ENCODE data around the gene MEGF9. TPM values are rescaled to one million over a fixed set of nuclear protein-coding genes. Genes with fewer than 3 reads are reported as not detected.
"Not testable (repeated sequence)": the region's sequence is repeated elsewhere in the genome, so short reads cannot be mapped to it uniquely, and the experiment has no call there.

Gene MEGF9
- total RNA-seq, 1 donor from 2014 or later = 2.6 TPM

GRCh38 chr9:120555839-120556238 is 158.4 kb downstream of the MEGF9 start:
- H3K27me3 Mint-ChIP-seq (ENCODE audit: unreplicated experiment) = peaks cover 2% of the 10 kb centered on the region
- TF ChIP-seq, protein P1, sequence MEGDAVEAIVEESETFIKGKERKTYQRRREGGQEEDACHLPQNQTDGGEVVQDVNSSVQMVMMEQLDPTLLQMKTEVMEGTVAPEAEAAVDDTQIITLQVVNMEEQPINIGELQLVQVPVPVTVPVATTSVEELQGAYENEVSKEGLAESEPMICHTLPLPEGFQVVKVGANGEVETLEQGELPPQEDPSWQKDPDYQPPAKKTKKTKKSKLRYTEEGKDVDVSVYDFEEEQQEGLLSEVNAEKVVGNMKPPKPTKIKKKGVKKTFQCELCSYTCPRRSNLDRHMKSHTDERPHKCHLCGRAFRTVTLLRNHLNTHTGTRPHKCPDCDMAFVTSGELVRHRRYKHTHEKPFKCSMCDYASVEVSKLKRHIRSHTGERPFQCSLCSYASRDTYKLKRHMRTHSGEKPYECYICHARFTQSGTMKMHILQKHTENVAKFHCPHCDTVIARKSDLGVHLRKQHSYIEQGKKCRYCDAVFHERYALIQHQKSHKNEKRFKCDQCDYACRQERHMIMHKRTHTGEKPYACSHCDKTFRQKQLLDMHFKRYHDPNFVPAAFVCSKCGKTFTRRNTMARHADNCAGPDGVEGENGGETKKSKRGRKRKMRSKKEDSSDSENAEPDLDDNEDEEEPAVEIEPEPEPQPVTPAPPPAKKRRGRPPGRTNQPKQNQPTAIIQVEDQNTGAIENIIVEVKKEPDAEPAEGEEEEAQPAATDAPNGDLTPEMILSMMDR (IDR thresholded peaks at IDR 0.05; ENCODE audit: unreplicated experiment) = no peak
- H3K4me1 Mint-ChIP-seq (ENCODE audit: unreplicated experiment) = no peaks in the 10 kb centered on the region
- H3K4me3 Mint-ChIP-seq (ENCODE audit: unreplicated experiment) = no peak overlapping the region
- no peak for DNase-seq (ENCODE audit: low spot score)
- no peaks in the 10 kb centered on the region for H3K9me3 Mint-ChIP-seq (ENCODE audit: unreplicated experiment)
- peaks cover 11% of the 10 kb centered on the region for H3K36me3 Mint-ChIP-seq (ENCODE audit: low read depth, unreplicated experiment)
- no peak overlapping the region for H3K27ac Mint-ChIP-seq (ENCODE audit: unreplicated experiment)

DNA sequence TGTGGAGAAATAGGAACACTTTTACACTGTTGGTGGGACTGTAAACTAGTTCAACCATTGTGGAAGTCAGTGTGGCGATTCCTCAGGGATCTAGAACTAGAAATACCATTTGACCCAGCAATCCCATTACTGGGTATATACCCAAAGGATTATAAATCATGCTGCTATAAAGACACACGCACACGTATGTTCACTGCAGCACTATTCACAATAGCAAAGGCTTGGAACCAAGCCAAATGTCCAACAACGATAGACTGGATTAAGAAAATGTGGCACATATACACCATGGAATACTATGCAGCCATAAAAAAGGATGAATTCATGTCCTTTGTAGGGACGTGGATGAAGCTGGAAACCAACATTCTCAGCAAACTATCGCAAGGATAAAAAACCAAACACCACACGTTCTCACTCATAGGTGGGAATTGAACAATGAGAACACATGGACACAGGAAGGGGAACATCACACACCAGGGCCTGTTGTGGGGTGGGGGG is 162.0 kb downstream of the MEGF9 start:
- H3K27me3 Mint-ChIP-seq (ENCODE audit: unreplicated experiment); H3K4me1 Mint-ChIP-seq (ENCODE audit: unreplicated experiment); H3K27ac Mint-ChIP-seq (ENCODE audit: unreplicated experiment); DNase-seq (ENCODE audit: low spot score); H3K36me3 Mint-ChIP-seq (ENCODE audit: low read depth, unreplicated experiment); H3K9me3 Mint-ChIP-seq (ENCODE audit: unreplicated experiment); H3K4me3 Mint-ChIP-seq (ENCODE audit: unreplicated experiment): not testable (repeated sequence)

Other genes starting within 250 kb of the MEGF9 start
- 50.8 TPM for gene CDK5RAP2, start 134.3 kb downstream of the MEGF9 start, total RNA-seq (ENCODE audit: unreplicated experiment)
- gene FBXW2, start 78.9 kb upstream of the MEGF9 start, total RNA-seq (ENCODE audit: unreplicated experiment) = 58.4 TPM
- gene PSMD5, start 128.5 kb upstream of the MEGF9 start, total RNA-seq (ENCODE audit: unreplicated experiment) = 42.9 TPM
- 10.0 TPM for gene PHF19, start 162.7 kb upstream of the MEGF9 start, total RNA-seq (ENCODE audit: unreplicated experiment)
- 1.4 TPM for gene TRAF1, start 212.3 kb upstream of the MEGF9 start, total RNA-seq (ENCODE audit: unreplicated experiment)